Measurements from ENCODE around the gene BAIAP2L2.
"Not testable (repeated sequence)": the region's sequence is repeated elsewhere in the genome, so short reads cannot be mapped to it uniquely, and the experiment has no call there.

Gene BAIAP2L2

GRCh38 chr22:38110008-38110862 lies at the start of gene BAIAP2L2:
BAIAP2L2 (minus strand) TSS chr22:38110684; CDS start chr22:38110525, 159 bp downstream.
- no peak for DNase-seq

- no peak for DNase-seq
These were observed 45.2 kb upstream of the BAIAP2L2 start for GRCh38 chr22:38155703-38156102.

GRCh38 chr22:38154563-38154915 lies 44.1 kb upstream of the BAIAP2L2 start:
- not testable (repeated sequence) for DNase-seq

- DNase-seq, result no peak
These were observed 43.5 kb upstream of the BAIAP2L2 start for GRCh38 chr22:38153821-38154562.

- DNase-seq, result no peak
These were observed 40.6 kb upstream of the BAIAP2L2 start for GRCh38 chr22:38151126-38151500.

GRCh38 chr22:38148245-38148644 lies 37.8 kb upstream of the BAIAP2L2 start:
- no peak for DNase-seq

GRCh38 chr22:38146166-38146565 lies 35.7 kb upstream of the BAIAP2L2 start:
- DNase-seq, result not testable (repeated sequence)

GRCh38 chr22:38144025-38144405 lies 33.5 kb upstream of the BAIAP2L2 start:
- no peak for DNase-seq

- no peak for DNase-seq
These were observed 32.1 kb upstream of the BAIAP2L2 start for GRCh38 chr22:38142606-38143005.

GRCh38 chr22:38141217-38141973 lies 30.9 kb upstream of the BAIAP2L2 start:
- DNase-seq, result no peak

GRCh38 chr22:38139901-38140300 lies 29.4 kb upstream of the BAIAP2L2 start:
- no peak for DNase-seq

GRCh38 chr22:38138961-38139360 lies 28.5 kb upstream of the BAIAP2L2 start:
- no peak for DNase-seq

GRCh38 chr22:38137876-38138687 lies 27.6 kb upstream of the BAIAP2L2 start:
- no peak for DNase-seq

- no peak for DNase-seq
These were observed 26.1 kb upstream of the BAIAP2L2 start for GRCh38 chr22:38136607-38137006.

- DNase-seq, result no peak
These were observed 24.7 kb upstream of the BAIAP2L2 start for GRCh38 chr22:38135133-38135706.

GRCh38 chr22:38133331-38133730 lies 22.8 kb upstream of the BAIAP2L2 start:
- no peak for DNase-seq

GRCh38 chr22:38132794-38133193 lies 22.3 kb upstream of the BAIAP2L2 start:
- no peak for DNase-seq

GRCh38 chr22:38132136-38132535 lies 21.7 kb upstream of the BAIAP2L2 start:
- no peak for DNase-seq

- DNase-seq, result no peak
These were observed 20.9 kb upstream of the BAIAP2L2 start for GRCh38 chr22:38131399-38131798.

- no peak for DNase-seq
These were observed 19.4 kb upstream of the BAIAP2L2 start for GRCh38 chr22:38129856-38130255.

- no peak for DNase-seq
These were observed 18.5 kb upstream of the BAIAP2L2 start for GRCh38 chr22:38129021-38129420.

GRCh38 chr22:38127869-38128268 lies 17.4 kb upstream of the BAIAP2L2 start:
- DNase-seq, result no peak

All from stimulated activated CD4-positive, alpha-beta T cell treated with anti-CD3 and anti-CD28 coated beads, Interleukin-12 subunit alpha, Interleukin-12 subunit beta, amount 100 ng/mL, for 4 hours (primary cell).